ENCODE measurements around the gene CRTAC1.

Gene CRTAC1

GRCh38 chr10:98029149-98030092, 1.0 kb downstream of the CRTAC1 start:
- no peak for DNase-seq (ENCODE audit: low read depth in 2 of 2)

- peak in 1 of 2 donors; percentile 23 for DNase-seq (ENCODE audit: low read depth in 2 of 2)
These were observed 2.2 kb downstream of the CRTAC1 start for GRCh38 chr10:98028168-98028770.

GRCh38 chr10:98023024-98023423, 7.4 kb downstream of the CRTAC1 start:
- DNase-seq (ENCODE audit: low read depth in 2 of 2): no peak

GRCh38 chr10:98020784-98021183, 9.6 kb downstream of the CRTAC1 start:
- DNase-seq (ENCODE audit: low read depth in 2 of 2): no peak

- DNase-seq (ENCODE audit: low read depth in 2 of 2): no peak
These were observed 10.2 kb downstream of the CRTAC1 start for GRCh38 chr10:98020254-98020653.

GRCh38 chr10:98019784-98020183, 10.6 kb downstream of the CRTAC1 start:
- no peak for DNase-seq (ENCODE audit: low read depth in 2 of 2)

- DNase-seq (ENCODE audit: low read depth in 2 of 2): no peak
These were observed 13.5 kb downstream of the CRTAC1 start for GRCh38 chr10:98016772-98017475.

- no peak for DNase-seq (ENCODE audit: low read depth in 2 of 2)
These were observed 16.6 kb downstream of the CRTAC1 start for GRCh38 chr10:98013776-98014175.

GRCh38 chr10:98013122-98013521, 17.3 kb downstream of the CRTAC1 start:
- no peak for DNase-seq (ENCODE audit: low read depth in 2 of 2)

GRCh38 chr10:98012644-98013043, 17.8 kb downstream of the CRTAC1 start:
- no peak for DNase-seq (ENCODE audit: low read depth in 2 of 2)

GRCh38 chr10:98010939-98011685, 19.3 kb downstream of the CRTAC1 start:
- no peak for DNase-seq (ENCODE audit: low read depth in 2 of 2)

- DNase-seq (ENCODE audit: low read depth in 2 of 2): no peak
These were observed 24.2 kb downstream of the CRTAC1 start for GRCh38 chr10:98006266-98006665.

GRCh38 chr10:98001736-98002135, 28.7 kb downstream of the CRTAC1 start:
- DNase-seq (ENCODE audit: low read depth in 2 of 2): no peak

GRCh38 chr10:98000346-98000745, 30.1 kb downstream of the CRTAC1 start:
- DNase-seq (ENCODE audit: low read depth in 2 of 2): no peak

- DNase-seq (ENCODE audit: low read depth in 2 of 2): no peak
These were observed 30.5 kb downstream of the CRTAC1 start for GRCh38 chr10:97999923-98000248.

GRCh38 chr10:97999066-97999922, 31.1 kb downstream of the CRTAC1 start:
- DNase-seq (ENCODE audit: low read depth in 2 of 2): no peak

- no peak for DNase-seq (ENCODE audit: low read depth in 2 of 2)
These were observed 38.5 kb downstream of the CRTAC1 start for GRCh38 chr10:97991871-97992270.

- DNase-seq (ENCODE audit: low read depth in 2 of 2): no peak
These were observed 48.6 kb downstream of the CRTAC1 start for GRCh38 chr10:97981816-97982215.

GRCh38 chr10:97977673-97978072, 52.7 kb downstream of the CRTAC1 start:
- no peak for DNase-seq (ENCODE audit: low read depth in 2 of 2)

- no peak for DNase-seq (ENCODE audit: low read depth in 2 of 2)
These were observed 54.8 kb downstream of the CRTAC1 start for GRCh38 chr10:97975598-97975997.
